ENCODE data around the gene TIMMDC1. TPM values are rescaled to one million over a fixed set of nuclear protein-coding genes. Genes with fewer than 3 reads are reported as not detected.

The TIMMDC1 gene
- total RNA-seq, 3 donors from 2014 or later, result 93.4 to 107 (median 95.3) TPM

GRCh38 chr3:119534296-119534695, 35.9 kb downstream of the TIMMDC1 start:
- no peak overlapping the region for H3K4me3 ChIP-seq
- intact Hi-C loops (cut with DNase I, micrococcal nuclease), result no loop called here
- ATAC-seq (no peak), DNase-seq (no peak)
- no peaks in the 10 kb centered on the region for H3K4me1 ChIP-seq (ENCODE audit: low read depth)
- no peaks in the 10 kb centered on the region for H3K36me3 ChIP-seq (ENCODE audit: low read depth)
- no peak for TF ChIP-seq CTCF (IDR thresholded peaks at IDR 0.05)
- no peaks in the 10 kb centered on the region for H3K9me3 ChIP-seq

DNA sequence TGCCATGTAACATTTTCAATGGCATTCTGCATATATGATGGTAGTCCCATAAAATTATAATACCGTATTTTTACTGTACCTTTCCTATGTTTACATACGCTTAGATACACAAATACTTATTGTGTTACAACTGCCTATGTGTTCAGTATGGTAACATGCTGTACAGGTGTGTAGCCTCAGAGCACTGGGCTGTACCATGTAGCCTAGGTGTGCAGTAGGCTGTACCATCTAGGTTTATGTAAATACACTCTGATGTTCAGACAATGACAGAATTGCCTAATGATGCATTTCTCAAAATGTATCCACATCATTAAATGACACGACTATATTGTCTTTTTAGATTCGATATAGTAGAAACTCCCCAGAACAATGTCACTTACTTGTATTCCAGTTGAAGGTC, 38.4 kb downstream of the TIMMDC1 start:
- ATAC-seq (no peak), DNase-seq (no peak)
- intact Hi-C loops (cut with DNase I, micrococcal nuclease), result no loop called here
- Histone ChIP-seq H3K9me3 (no peaks in the 10 kb centered on the region), H3K4me3 (no peak overlapping the region), H3K4me1 (ENCODE audit: low read depth) (no peaks in the 10 kb centered on the region), H3K36me3 (ENCODE audit: low read depth) (no peaks in the 10 kb centered on the region)
- no peak for TF ChIP-seq CTCF (IDR thresholded peaks at IDR 0.05)

- H3K9me3 ChIP-seq, result no peaks in the 10 kb centered on the region
- DNase-seq (no peak), ATAC-seq (no peak)
- intact Hi-C loops (cut with DNase I, micrococcal nuclease), result no loop called here
- no peaks in the 10 kb centered on the region for H3K4me1 ChIP-seq (ENCODE audit: low read depth)
- H3K36me3 ChIP-seq (ENCODE audit: low read depth), result no peaks in the 10 kb centered on the region
- H3K4me3 ChIP-seq, result no peak overlapping the region
- TF ChIP-seq CTCF (IDR thresholded peaks at IDR 0.05), result no peak
Measured at GRCh38 chr3:119538772-119539171, 40.4 kb downstream of the TIMMDC1 start.

DNA sequence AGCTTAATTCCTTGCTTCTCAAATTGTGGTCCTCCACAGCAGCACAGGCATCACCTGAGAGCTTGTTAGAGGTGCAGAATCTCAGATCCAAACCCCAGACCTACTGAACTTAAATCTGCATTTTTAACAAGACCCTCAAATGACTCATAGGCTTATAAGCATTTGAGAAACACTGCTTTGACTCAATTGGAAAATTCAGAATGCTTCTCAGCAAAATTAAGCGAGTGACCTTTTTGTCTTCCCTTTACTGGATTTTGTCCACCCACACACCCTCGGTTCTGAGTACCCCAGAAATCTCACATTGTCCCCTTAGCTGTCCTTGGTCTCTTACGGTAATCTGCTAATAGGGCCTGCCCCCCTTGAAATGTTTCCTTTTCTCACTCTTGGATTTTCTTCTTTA, 43.2 kb downstream of the TIMMDC1 start:
- TF ChIP-seq CTCF (IDR thresholded peaks at IDR 0.05), result no peak
- intact Hi-C loops (cut with DNase I, micrococcal nuclease), result no loop called here
- Histone ChIP-seq H3K4me3 (no peak overlapping the region), H3K36me3 (ENCODE audit: low read depth) (no peaks in the 10 kb centered on the region), H3K4me1 (ENCODE audit: low read depth) (no peaks in the 10 kb centered on the region), H3K9me3 (no peaks in the 10 kb centered on the region)
- ATAC-seq, result no peak
- DNase-seq, result no peak

- no peak for TF ChIP-seq CTCF (IDR thresholded peaks at IDR 0.05)
- Histone ChIP-seq H3K9me3 (no peaks in the 10 kb centered on the region), H3K36me3 (ENCODE audit: low read depth) (no peaks in the 10 kb centered on the region), H3K4me3 (no peak overlapping the region), H3K4me1 (ENCODE audit: low read depth) (no peaks in the 10 kb centered on the region)
- DNase-seq (no peak), ATAC-seq (no peak)
- intact Hi-C loops (cut with DNase I, micrococcal nuclease), result no loop called here
Measured at GRCh38 chr3:119542168-119542767, 43.9 kb downstream of the TIMMDC1 start.

GRCh38 chr3:119543147-119543546, 44.8 kb downstream of the TIMMDC1 start:
- ATAC-seq (no peak), DNase-seq (no peak)
- H3K9me3 ChIP-seq, result no peaks in the 10 kb centered on the region
- H3K4me3 ChIP-seq, result no peak overlapping the region
- no peaks in the 10 kb centered on the region for H3K36me3 ChIP-seq (ENCODE audit: low read depth)
- TF ChIP-seq CTCF (IDR thresholded peaks at IDR 0.05), result no peak
- H3K4me1 ChIP-seq (ENCODE audit: low read depth), result no peaks in the 10 kb centered on the region
- intact Hi-C loops (cut with DNase I, micrococcal nuclease), result no loop called here

All from mucosa of descending colon (tissue), 3 donors.